GM12878 (cell line): ENCODE data around the gene UGT1A8. TPM values are rescaled to one million over a fixed set of nuclear protein-coding genes. Genes with fewer than 3 reads are reported as not detected.

Experiments
- ATAC-seq: fragments of 200-7000 bp; cut with Tn5 transposase; 3 replicates; pipeline ENCODE4 v1.9.1; 2020; ENCODE audit warnings: mild to moderate bottlenecking, moderate library complexity
- BruUV-seq: library from RNA; stranded (reverse); fragments of 400-500 nt; replicated peaks from 2 replicates; lab custom pipeline; 2021; lab: Mats Ljungman, UMichigan
- CTCF ChIA-PET: fragments of 300-600 bp; sonication (Branson Sonifier 250); formaldehyde crosslinking; extraction: SDS; loops from one replicate; lab custom pipeline; 2021; ENCODE audit warnings: inconsistent platforms; lab: Yijun Ruan, JAX
- POLR2A ChIA-PET: fragments of 350-600 bp; formaldehyde crosslinking; extraction: SDS; loops from one replicate; lab custom pipeline; 2021; ENCODE audit warnings: inconsistent platforms; lab: Charles Lee
- RAD21 ChIA-PET: fragments of 300-600 bp; sonication (Branson Sonifier 250); formaldehyde crosslinking; loops from one replicate; lab custom pipeline; 2023; ENCODE audit warnings: antibody characterized with exemption; ENCODE audit not compliant: unreplicated experiment; lab: Charles Lee
- SMC1A ChIA-PET: fragments of 300-600 bp; sonication (Branson Sonifier 250); formaldehyde crosslinking; loops from one replicate; lab custom pipeline; 2023; ENCODE audit not compliant: unreplicated experiment, uncharacterized antibody; lab: Charles Lee
- DNase-seq: peaks from one replicate; pipeline ENCODE4 v3.0.0-alpha.2; 2011; ENCODE audit warnings: low read depth, low spot score
- FAIRE-seq: peaks from 3 replicates; lab custom pipeline; 2011; peaks lifted over from hg19 to GRCh38; lab: Jason Lieb, UNC
- H2AFZ ChIP-seq: 2 replicates; pipeline ENCODE4 v1.6.0; 2011; ENCODE audit warnings: low read depth, low read length, control low read depth; ENCODE audit not compliant: control insufficient read depth
- H3K27ac ChIP-seq: 2 replicates; pipeline ENCODE4 v1.5.1; 2011; ENCODE audit warnings: control low read depth; ENCODE audit not compliant: control insufficient read depth, insufficient read depth
- H3K27me3 ChIP-seq, 2 experiments: replicated peaks in 1 of 2; 2 replicates each; pipeline versions ENCODE4 v1.6.0 to v1.6.1; 2011; ENCODE audit warnings: low read length in 1 of 2; ENCODE audit not compliant: control insufficient read depth in 2 of 2, insufficient read depth in 2 of 2
- H3K36me3 ChIP-seq, 2 experiments: 2 replicates each; pipeline ENCODE4 v1.5.1; 2011; ENCODE audit warnings: low read length in 1 of 2; ENCODE audit not compliant: control insufficient read depth in 2 of 2, insufficient read depth in 2 of 2
- H3K4me1 ChIP-seq: 2 replicates; pipeline ENCODE4 v1.6.1; 2011; ENCODE audit warnings: mild to moderate bottlenecking, low read length, moderate library complexity, mixed read lengths; ENCODE audit not compliant: control insufficient read depth, insufficient read depth
- H3K4me2 ChIP-seq: 2 replicates; pipeline ENCODE4 v1.6.0; 2011; ENCODE audit warnings: control low read depth; ENCODE audit not compliant: control insufficient read depth, insufficient read depth
- H3K4me3 ChIP-seq: fragments of 200-600 bp; sonication (generic); 2 replicates; pipeline ENCODE4 v1.5.1; 2016
- H3K79me2 ChIP-seq: 2 replicates; pipeline ENCODE4 v1.6.0; 2011; ENCODE audit warnings: low read length; ENCODE audit not compliant: control insufficient read depth, insufficient read depth
- H3K9ac ChIP-seq: 2 replicates; pipeline ENCODE4 v1.8.0; 2011; ENCODE audit warnings: low read length, control low read depth, mixed read lengths; ENCODE audit not compliant: control insufficient read depth, insufficient read depth
- H3K9me3 ChIP-seq: replicated peaks from 3 replicates; pipeline ENCODE4 v1.5.1; 2011; ENCODE audit warnings: mild to moderate bottlenecking, low read length; ENCODE audit not compliant: control insufficient read depth, insufficient read depth
- H4K20me1 ChIP-seq: 2 replicates; pipeline ENCODE4 v1.6.0; 2011; ENCODE audit not compliant: control insufficient read depth, insufficient read depth
- CHD2 ChIP-seq: IDR thresholded peaks from 2 replicates; pipeline ENCODE4 v1.6.1; 2011; ENCODE audit warnings: low read depth, low read length, improper control_type of control experiment, borderline replicate concordance
- ETV6 ChIP-seq, 2 experiments: fragments of 450-650 bp in 1 of 2; IDR thresholded peaks in 1 of 2; conservative IDR thresholded peaks in 1 of 2; 2 replicates each; pipeline ENCODE4 v1.6.1; 2014; ENCODE audit warnings: antibody characterized with exemption in 1 of 2, borderline replicate concordance in 1 of 2, low read depth in 1 of 2, mild to moderate bottlenecking in 1 of 2, moderate library complexity in 1 of 2
- JUND ChIP-seq: IDR thresholded peaks from 2 replicates; pipeline ENCODE4 v1.6.1; 2012; ENCODE audit warnings: low read depth, mild to moderate bottlenecking, low read length, improper control_type of control experiment, moderate library complexity
- MEF2A ChIP-seq: IDR thresholded peaks from 2 replicates; pipeline ENCODE4 v1.6.1; 2011; ENCODE audit warnings: low read depth, mild to moderate bottlenecking, low read length, moderate library complexity; ENCODE audit not compliant: insufficient read depth
- MYB ChIP-seq: fragments of 150-350 bp; IDR thresholded peaks from 2 replicates; pipeline ENCODE4 v1.6.1; 2014; ENCODE audit warnings: mild to moderate bottlenecking, low read depth, low read length, borderline replicate concordance
- MYC ChIP-seq: IDR thresholded peaks from 2 replicates; pipeline ENCODE4 v1.6.1; 2011; ENCODE audit warnings: mild to moderate bottlenecking, low read length, moderate library complexity, inconsistent platforms; ENCODE audit not compliant: insufficient read depth, insufficient replicate concordance, insufficient read length, severe bottlenecking
- RAD51 ChIP-seq: fragments of 450-650 bp; IDR thresholded peaks from 2 replicates; pipeline ENCODE4 v1.6.1; 2016; ENCODE audit warnings: moderate library complexity, mild to moderate bottlenecking, inconsistent platforms
- SIX5 ChIP-seq: IDR thresholded peaks from 2 replicates; pipeline ENCODE4 v1.6.1; 2011; ENCODE audit warnings: mild to moderate bottlenecking, low read depth, low read length, moderate library complexity; ENCODE audit not compliant: severe bottlenecking
- SMAD1 ChIP-seq: fragments of 450-650 bp; IDR thresholded peaks from 2 replicates; pipeline ENCODE4 v1.6.1; 2018; ENCODE audit warnings: mild to moderate bottlenecking, low read depth; ENCODE audit not compliant: partially characterized antibody
- SMAD5 ChIP-seq: IDR thresholded peaks from 2 replicates; pipeline ENCODE4 v1.6.1; 2016; ENCODE audit warnings: antibody characterized with exemption, low read depth
- ZBED1 ChIP-seq: IDR thresholded peaks from 2 replicates; pipeline ENCODE4 v1.6.1; 2016; ENCODE audit warnings: borderline replicate concordance
- ZNF24 ChIP-seq: fragments of 450-650 bp; IDR thresholded peaks from 2 replicates; pipeline ENCODE4 v1.6.1; 2017; ENCODE audit warnings: antibody characterized with exemption, mild to moderate bottlenecking
- WGBS: methylation state at CpG from one replicate; pipeline ENCODE4 v1.1.6; 2016; ENCODE audit warnings: low lambda C conversion rate; ENCODE audit not compliant: insufficient replicate concordance, insufficient coverage; ENCODE audit errors: missing lambda C conversion rate; 5-methylcytosine and 5-hydroxymethylcytosine counted together
- in situ Hi-C: fragments of 300-500 bp; cut with MboI; formaldehyde crosslinking; loops from 9 replicates; pipeline ENCODE4 v1.14.3; 2018; ENCODE audit warnings: mixed read lengths
- intact Hi-C: fragments of 100-400 bp; cut with micrococcal nuclease; formaldehyde crosslinking; loops from one replicate; pipeline ENCODE4 v1.14.2; 2022; ENCODE audit not compliant: unreplicated experiment
- polyA plus RNA-seq, 11 experiments: library from polyadenylated mRNA; depleted of rRNA in 4 of 11; unstranded in 6 of 11; stranded (reverse) in 5 of 11; fragments of >200 nt; fragmentation: Nextera tagmentation in 4 of 11; fragmentation: Illumina TruSeq in 1 of 11; extraction: Ambion mirVana in 4 of 11; extraction: Trizol in 1 of 11; gene quantifications; 1 replicate in 1 of 11; 2 replicates in 10 of 11; pipeline versions ENCODE4 v1.2.1 to v1.2.3, GENCODE V29; 2011 to 2016; ENCODE audit warnings: inconsistent platforms in 2 of 11, missing spikeins in 2 of 11, low read depth in 1 of 11
- total RNA-seq, 4 experiments: library from RNA; depleted of rRNA in 3 of 4; stranded (reverse); fragments of >200 nt in 3 of 4; fragmentation: Illumina TruSeq in 1 of 4; extraction: Trizol in 1 of 4; gene quantifications; 2 replicates each; pipeline versions ENCODE4 v1.2.1 to v1.2.3, GENCODE V29; 2013 to 2021
- TF ChIP-seq, protein P1 (sequence below): fragments of 450-650 bp; IDR thresholded peaks from 2 replicates; pipeline ENCODE4 v1.6.1; 2016; ENCODE audit warnings: mild to moderate bottlenecking, moderate library complexity, borderline replicate concordance
- TF ChIP-seq, protein P2 (sequence below): IDR thresholded peaks from 2 replicates; pipeline ENCODE4 v1.6.1; 2012; ENCODE audit warnings: low read depth, low read length, improper control_type of control experiment
- TF ChIP-seq, protein P3 (sequence below): fragments of 450-650 bp; IDR thresholded peaks from 2 replicates; pipeline ENCODE4 v1.6.1; 2014; ENCODE audit warnings: mild to moderate bottlenecking

UGT1A8 gene
- total and polyA plus RNA-seq, 10 of the 15 experiments (the other 5 are each of a cell fraction or from before 2014, with no cell fraction given): not detected

DNA sequence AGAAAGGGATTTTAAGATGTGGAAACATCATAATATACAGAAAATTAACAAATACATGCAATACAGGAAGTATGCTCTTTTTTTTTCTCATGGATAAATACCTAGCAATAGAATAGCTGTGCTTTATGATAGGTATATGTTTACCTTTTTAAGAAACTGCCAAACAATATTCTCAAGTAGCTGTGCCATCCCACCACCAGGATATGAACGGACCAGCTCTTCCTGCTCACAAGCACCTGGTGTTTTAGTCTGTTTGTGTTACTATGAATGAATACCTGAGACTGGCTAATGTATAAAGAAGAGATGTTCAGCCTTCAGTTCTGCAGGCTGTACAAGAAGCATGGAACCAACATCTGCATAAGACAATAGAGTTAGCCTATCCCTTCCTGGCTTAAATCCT lies 19.9 kb upstream of the UGT1A8 start (continued):
- TF ChIP-seq, protein P1, sequence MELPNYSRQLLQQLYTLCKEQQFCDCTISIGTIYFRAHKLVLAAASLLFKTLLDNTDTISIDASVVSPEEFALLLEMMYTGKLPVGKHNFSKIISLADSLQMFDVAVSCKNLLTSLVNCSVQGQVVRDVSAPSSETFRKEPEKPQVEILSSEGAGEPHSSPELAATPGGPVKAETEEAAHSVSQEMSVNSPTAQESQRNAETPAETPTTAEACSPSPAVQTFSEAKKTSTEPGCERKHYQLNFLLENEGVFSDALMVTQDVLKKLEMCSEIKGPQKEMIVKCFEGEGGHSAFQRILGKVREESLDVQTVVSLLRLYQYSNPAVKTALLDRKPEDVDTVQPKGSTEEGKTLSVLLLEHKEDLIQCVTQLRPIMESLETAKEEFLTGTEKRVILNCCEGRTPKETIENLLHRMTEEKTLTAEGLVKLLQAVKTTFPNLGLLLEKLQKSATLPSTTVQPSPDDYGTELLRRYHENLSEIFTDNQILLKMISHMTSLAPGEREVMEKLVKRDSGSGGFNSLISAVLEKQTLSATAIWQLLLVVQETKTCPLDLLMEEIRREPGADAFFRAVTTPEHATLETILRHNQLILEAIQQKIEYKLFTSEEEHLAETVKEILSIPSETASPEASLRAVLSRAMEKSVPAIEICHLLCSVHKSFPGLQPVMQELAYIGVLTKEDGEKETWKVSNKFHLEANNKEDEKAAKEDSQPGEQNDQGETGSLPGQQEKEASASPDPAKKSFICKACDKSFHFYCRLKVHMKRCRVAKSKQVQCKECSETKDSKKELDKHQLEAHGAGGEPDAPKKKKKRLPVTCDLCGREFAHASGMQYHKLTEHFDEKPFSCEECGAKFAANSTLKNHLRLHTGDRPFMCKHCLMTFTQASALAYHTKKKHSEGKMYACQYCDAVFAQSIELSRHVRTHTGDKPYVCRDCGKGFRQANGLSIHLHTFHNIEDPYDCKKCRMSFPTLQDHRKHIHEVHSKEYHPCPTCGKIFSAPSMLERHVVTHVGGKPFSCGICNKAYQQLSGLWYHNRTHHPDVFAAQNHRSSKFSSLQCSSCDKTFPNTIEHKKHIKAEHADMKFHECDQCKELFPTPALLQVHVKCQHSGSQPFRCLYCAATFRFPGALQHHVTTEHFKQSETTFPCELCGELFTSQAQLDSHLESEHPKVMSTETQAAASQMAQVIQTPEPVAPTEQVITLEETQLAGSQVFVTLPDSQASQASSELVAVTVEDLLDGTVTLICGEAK: no peak
- TF ChIP-seq, protein P2, sequence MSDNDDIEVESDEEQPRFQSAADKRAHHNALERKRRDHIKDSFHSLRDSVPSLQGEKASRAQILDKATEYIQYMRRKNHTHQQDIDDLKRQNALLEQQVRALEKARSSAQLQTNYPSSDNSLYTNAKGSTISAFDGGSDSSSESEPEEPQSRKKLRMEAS: no peak

DNA sequence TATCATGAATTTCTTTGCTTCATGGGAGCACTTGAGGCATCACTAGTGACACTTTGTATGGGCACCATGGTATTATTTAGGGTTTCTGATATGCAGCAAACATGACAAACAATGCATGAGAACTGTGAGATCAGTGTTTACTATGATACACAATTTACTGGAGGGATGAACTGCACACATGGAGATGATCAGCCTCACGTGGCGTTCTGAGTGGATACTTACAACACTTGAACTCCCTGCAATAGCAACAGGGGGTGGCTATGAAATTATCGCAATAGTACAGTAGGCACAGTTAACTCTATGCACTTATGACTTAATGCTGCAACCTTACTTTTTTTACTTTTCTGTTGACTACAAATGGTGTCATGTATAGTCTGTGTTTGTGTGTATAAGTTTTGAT lies 18.5 kb upstream of the UGT1A8 start:
- TF ChIP-seq, protein P3, sequence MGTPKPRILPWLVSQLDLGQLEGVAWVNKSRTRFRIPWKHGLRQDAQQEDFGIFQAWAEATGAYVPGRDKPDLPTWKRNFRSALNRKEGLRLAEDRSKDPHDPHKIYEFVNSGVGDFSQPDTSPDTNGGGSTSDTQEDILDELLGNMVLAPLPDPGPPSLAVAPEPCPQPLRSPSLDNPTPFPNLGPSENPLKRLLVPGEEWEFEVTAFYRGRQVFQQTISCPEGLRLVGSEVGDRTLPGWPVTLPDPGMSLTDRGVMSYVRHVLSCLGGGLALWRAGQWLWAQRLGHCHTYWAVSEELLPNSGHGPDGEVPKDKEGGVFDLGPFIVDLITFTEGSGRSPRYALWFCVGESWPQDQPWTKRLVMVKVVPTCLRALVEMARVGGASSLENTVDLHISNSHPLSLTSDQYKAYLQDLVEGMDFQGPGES: no peak
- TF ChIP-seq ETV6 (conservative IDR thresholded peaks at IDR 0.05 in 1 of 2, IDR thresholded peaks at IDR 0.05 in 1 of 2; ENCODE audit: borderline replicate concordance in 1 of 2, low read depth in 1 of 2): no peak
- TF ChIP-seq MEF2A: no peak
- TF ChIP-seq, protein P2: no peak
- TF ChIP-seq SIX5: no peak
- no peak for TF ChIP-seq SMAD1
- no peak for TF ChIP-seq ZNF24
- no peak for TF ChIP-seq RAD51
- no peak for TF ChIP-seq CHD2
- no peak for TF ChIP-seq ZBED1
- no peak for TF ChIP-seq JUND
- TF ChIP-seq MYB: no peak
- TF ChIP-seq SMAD5: no peak
- no peak for TF ChIP-seq MYC
- TF ChIP-seq, all 136 proteins: peak for 0
- POLR2A ChIA-PET: no interaction called here
- H3K36me3 ChIP-seq: no peaks in the 10 kb centered on the region
- no peak for FAIRE-seq
- RAD21 ChIA-PET: no interaction called here
- DNase-seq: no peak
- BruUV-seq: no TSS peak
- no peak overlapping the region for H3K9ac ChIP-seq
- no peaks in the 10 kb centered on the region for H4K20me1 ChIP-seq
- peaks cover 2% of the 10 kb centered on the region; the same call in 1 of the 3 replicates for H3K9me3 ChIP-seq
- ATAC-seq: no peak
- intact Hi-C loops (no loop called here), in situ Hi-C loops (no loop called here)
- H3K4me3 ChIP-seq: no peak overlapping the region
- CTCF ChIA-PET: no interaction called here
- no peak overlapping the region for H3K4me2 ChIP-seq
- SMC1A ChIA-PET: interaction anchor here (0.9 kb wide), 1 partner anchor 89 kb away, joined by 3 read pairs; no protein-coding TSS in a partner anchor
- H3K4me1 ChIP-seq: peaks cover 2% of the 10 kb centered on the region
- H3K27ac ChIP-seq: no peak overlapping the region
- no peaks in the 10 kb centered on the region; a peak in 1 of 4 replicates for H3K27me3 ChIP-seq
- no peak overlapping the region for H2AFZ ChIP-seq
- H3K79me2 ChIP-seq: no peaks in the 10 kb centered on the region
- 46% methylated on average over 3 of the region's 3 CpGs for WGBS
